GM10266 (cell line): Measurements from ENCODE around the gene GDF11.

Experiments
- DNase-seq: peaks from one replicate; pipeline ENCODE4 v3.0.0; 2012; ENCODE audit errors: extremely low spot score
- TF ChIP-seq, protein P1 (sequence below): IDR thresholded peaks from 2 replicates; pipeline ENCODE4 v1.5.1; 2012; ENCODE audit warnings: mild to moderate bottlenecking, low read depth; ENCODE audit not compliant: control insufficient read depth, insufficient read depth; ENCODE audit errors: missing control alignments

The GDF11 gene

GRCh38 chr12:55724226-55724939, 18.5 kb upstream of the GDF11 start:
- DNase-seq = peak; percentile 71

DNA sequence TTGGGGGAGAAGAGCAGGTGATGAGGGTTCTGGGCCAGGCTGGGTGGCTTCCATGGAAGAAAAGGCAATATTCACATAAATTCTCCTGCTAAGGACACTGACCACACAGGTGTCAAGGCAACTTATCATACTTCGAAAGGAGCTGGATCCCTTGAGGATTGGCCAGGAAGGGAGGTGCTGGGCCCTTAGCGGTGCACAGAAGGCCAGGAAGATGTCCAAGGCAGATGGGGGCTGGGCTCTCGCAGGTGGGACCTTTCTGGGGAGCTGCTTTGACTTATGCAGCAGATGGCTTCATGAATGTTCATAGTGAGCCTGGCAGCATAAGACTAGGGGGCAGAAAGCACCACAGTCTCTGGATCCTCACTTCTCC, 18.0 kb upstream of the GDF11 start:
- TF ChIP-seq, protein P1, sequence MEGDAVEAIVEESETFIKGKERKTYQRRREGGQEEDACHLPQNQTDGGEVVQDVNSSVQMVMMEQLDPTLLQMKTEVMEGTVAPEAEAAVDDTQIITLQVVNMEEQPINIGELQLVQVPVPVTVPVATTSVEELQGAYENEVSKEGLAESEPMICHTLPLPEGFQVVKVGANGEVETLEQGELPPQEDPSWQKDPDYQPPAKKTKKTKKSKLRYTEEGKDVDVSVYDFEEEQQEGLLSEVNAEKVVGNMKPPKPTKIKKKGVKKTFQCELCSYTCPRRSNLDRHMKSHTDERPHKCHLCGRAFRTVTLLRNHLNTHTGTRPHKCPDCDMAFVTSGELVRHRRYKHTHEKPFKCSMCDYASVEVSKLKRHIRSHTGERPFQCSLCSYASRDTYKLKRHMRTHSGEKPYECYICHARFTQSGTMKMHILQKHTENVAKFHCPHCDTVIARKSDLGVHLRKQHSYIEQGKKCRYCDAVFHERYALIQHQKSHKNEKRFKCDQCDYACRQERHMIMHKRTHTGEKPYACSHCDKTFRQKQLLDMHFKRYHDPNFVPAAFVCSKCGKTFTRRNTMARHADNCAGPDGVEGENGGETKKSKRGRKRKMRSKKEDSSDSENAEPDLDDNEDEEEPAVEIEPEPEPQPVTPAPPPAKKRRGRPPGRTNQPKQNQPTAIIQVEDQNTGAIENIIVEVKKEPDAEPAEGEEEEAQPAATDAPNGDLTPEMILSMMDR = no peak

More at GRCh38 chr12:55724226-55724939, 18.5 kb upstream of the GDF11 start:
- TF ChIP-seq, protein P1 = peak; percentile 73

DNA sequence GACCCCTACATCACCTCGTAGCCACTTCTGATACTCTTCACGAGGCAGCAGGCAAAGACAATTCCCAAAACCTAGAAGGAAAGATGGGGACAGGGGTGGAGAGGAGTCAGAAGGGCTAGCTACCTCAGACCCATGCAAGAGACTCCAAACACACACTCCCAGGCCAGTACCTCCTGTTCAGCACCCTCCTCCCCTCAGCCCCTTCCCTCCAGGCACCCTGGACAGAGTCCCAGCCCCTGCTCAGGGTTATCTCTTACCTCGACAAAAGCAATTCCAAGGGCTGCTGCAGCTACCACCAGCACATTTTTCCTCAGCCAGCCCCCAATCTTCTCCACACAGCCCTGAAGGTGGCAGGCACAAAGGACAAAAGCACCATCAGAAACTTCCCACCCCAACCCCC, 17.4 kb upstream of the GDF11 start:
- no peak for DNase-seq
- TF ChIP-seq, protein P1 = no peak

More for the DNA sequence above, 18.0 kb upstream of the GDF11 start:
- DNase-seq = no peak

GRCh38 chr12:55726971-55727370, 16.0 kb upstream of the GDF11 start:
- no peak for DNase-seq
- TF ChIP-seq, protein P1 = no peak

DNA sequence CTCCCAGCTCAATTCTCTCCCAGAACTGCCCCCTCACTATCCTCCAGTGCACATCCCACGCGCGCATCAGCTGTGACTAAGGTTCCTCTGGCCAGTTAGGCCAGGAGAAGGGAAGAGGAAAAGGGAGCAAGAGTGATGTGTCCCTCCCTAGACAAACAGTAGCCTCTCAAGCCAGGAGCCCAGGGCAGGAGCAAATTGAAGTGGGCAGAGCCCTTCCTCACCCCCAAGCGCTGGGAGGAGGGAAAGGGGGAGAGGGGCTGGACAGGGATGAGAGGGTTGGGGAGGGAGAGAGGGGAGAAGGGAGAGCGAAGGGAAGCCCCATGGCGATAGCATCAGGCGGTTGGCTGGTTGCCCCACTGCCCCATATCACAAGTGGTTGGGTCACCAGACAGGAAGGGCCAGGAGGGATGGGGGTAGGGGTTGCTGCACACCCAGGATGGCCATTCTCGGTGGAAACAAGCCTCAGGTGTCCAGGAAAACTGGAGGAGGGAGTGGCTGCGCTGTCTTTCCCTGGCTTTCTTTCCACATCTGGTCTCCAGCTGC, 15.2 kb upstream of the GDF11 start:
- DNase-seq = no peak
- TF ChIP-seq, protein P1 = no peak

GRCh38 chr12:55728186-55728938, 14.6 kb upstream of the GDF11 start:
- no peak for DNase-seq
- TF ChIP-seq, protein P1 = no peak
